ENCODE measurements around the gene ARPC4.
"Not testable (repeated sequence)": the region's sequence is repeated elsewhere in the genome, so short reads cannot be mapped to it uniquely, and the experiment has no call there.

Gene ARPC4

GRCh38 chr3:9771007-9771406 is 21.9 kb upstream of the ARPC4 start:
- H3K56ac ChIP-seq (ENCODE audit: low read length); H3K9ac ChIP-seq (ENCODE audit: low read length); H4K5ac ChIP-seq (ENCODE audit: low read length); H3K36me3 ChIP-seq (ENCODE audit: control insufficient read depth, insufficient read depth, low read length); H2BK15ac ChIP-seq (replicated peaks; ENCODE audit: low read depth); H3K18ac ChIP-seq (ENCODE audit: low read length); H3K4me3 ChIP-seq (ENCODE audit: low read length); DNase-seq; H4K8ac ChIP-seq (ENCODE audit: low read depth, low read length); H3K79me1 ChIP-seq (ENCODE audit: low read length); H3K4ac ChIP-seq (ENCODE audit: low read depth, low read length); H3K4me2 ChIP-seq (ENCODE audit: low read length); H2BK5ac ChIP-seq (ENCODE audit: low read length); H3K27me3 ChIP-seq (ENCODE audit: insufficient read depth, low read length, poor library complexity); H2AK5ac ChIP-seq (ENCODE audit: low read length); H2BK120ac ChIP-seq (ENCODE audit: low read depth, low read length); H3K79me2 ChIP-seq (ENCODE audit: control insufficient read depth, insufficient read depth, low read length); H3K27ac ChIP-seq (ENCODE audit: low read depth, low read length); H3K4me1 ChIP-seq (ENCODE audit: control insufficient read depth, low read depth, low read length); H3K23ac ChIP-seq (ENCODE audit: low read length): not testable (repeated sequence)
- WGBS (ENCODE audit: extremely low coverage, insufficient coverage, low lambda C conversion rate), result no CpG with 5 or more reads among the region's 2 CpGs

- H2AK5ac ChIP-seq (ENCODE audit: low read length), result no peak overlapping the region
- no peak overlapping the region for H3K27ac ChIP-seq (ENCODE audit: low read depth, low read length)
- H3K4me1 ChIP-seq (ENCODE audit: control insufficient read depth, low read depth, low read length), result no peaks in the 10 kb centered on the region
- no peak overlapping the region for H2BK120ac ChIP-seq (ENCODE audit: low read depth, low read length)
- H2BK15ac ChIP-seq (replicated peaks; ENCODE audit: low read depth), result no peak overlapping the region
- no peak overlapping the region for H3K4ac ChIP-seq (ENCODE audit: low read depth, low read length)
- H4K8ac ChIP-seq (ENCODE audit: low read depth, low read length), result no peak overlapping the region
- H3K9ac ChIP-seq (ENCODE audit: low read length), result no peak overlapping the region
- no peak overlapping the region for H3K4me3 ChIP-seq (ENCODE audit: low read length)
- no peak overlapping the region for H2BK5ac ChIP-seq (ENCODE audit: low read length)
- H4K5ac ChIP-seq (ENCODE audit: low read length), result no peak overlapping the region
- H3K79me2 ChIP-seq (ENCODE audit: control insufficient read depth, insufficient read depth, low read length), result no peaks in the 10 kb centered on the region
- H3K18ac ChIP-seq (ENCODE audit: low read length), result no peak overlapping the region
- H3K23ac ChIP-seq (ENCODE audit: low read length), result no peak overlapping the region
- no peak overlapping the region for H3K4me2 ChIP-seq (ENCODE audit: low read length)
- WGBS (ENCODE audit: extremely low coverage, insufficient coverage, low lambda C conversion rate), result no CpG with 5 or more reads among the region's 5 CpGs
- H3K79me1 ChIP-seq (ENCODE audit: low read length), result no peaks in the 10 kb centered on the region
- DNase-seq, result no peak
- H3K36me3 ChIP-seq (ENCODE audit: control insufficient read depth, insufficient read depth, low read length), result peaks cover 3% of the 10 kb centered on the region
- H3K56ac ChIP-seq (ENCODE audit: low read length), result no peak overlapping the region
- no peaks in the 10 kb centered on the region for H3K27me3 ChIP-seq (ENCODE audit: insufficient read depth, low read length, poor library complexity)
These were observed 15.8 kb upstream of the ARPC4 start for GRCh38 chr3:9776896-9777693.

- no peak overlapping the region for H3K27ac ChIP-seq (ENCODE audit: low read depth, low read length)
- H3K4me3 ChIP-seq (ENCODE audit: low read length), result no peak overlapping the region
- H3K4me2 ChIP-seq (ENCODE audit: low read length), result no peak overlapping the region
- no peak overlapping the region for H3K4ac ChIP-seq (ENCODE audit: low read depth, low read length)
- no peak for DNase-seq
- no peaks in the 10 kb centered on the region for H3K4me1 ChIP-seq (ENCODE audit: control insufficient read depth, low read depth, low read length)
- H2BK15ac ChIP-seq (replicated peaks; ENCODE audit: low read depth), result no peak overlapping the region
- H2BK120ac ChIP-seq (ENCODE audit: low read depth, low read length), result no peak overlapping the region
- no peak overlapping the region for H4K5ac ChIP-seq (ENCODE audit: low read length)
- no peaks in the 10 kb centered on the region for H3K27me3 ChIP-seq (ENCODE audit: insufficient read depth, low read length, poor library complexity)
- H3K18ac ChIP-seq (ENCODE audit: low read length), result no peak overlapping the region
- H3K23ac ChIP-seq (ENCODE audit: low read length), result no peak overlapping the region
- H3K79me2 ChIP-seq (ENCODE audit: control insufficient read depth, insufficient read depth, low read length), result no peaks in the 10 kb centered on the region
- H4K8ac ChIP-seq (ENCODE audit: low read depth, low read length), result no peak overlapping the region
- H2AK5ac ChIP-seq (ENCODE audit: low read length), result no peak overlapping the region
- no peak overlapping the region for H3K56ac ChIP-seq (ENCODE audit: low read length)
- no peaks in the 10 kb centered on the region for H3K79me1 ChIP-seq (ENCODE audit: low read length)
- no peak overlapping the region for H2BK5ac ChIP-seq (ENCODE audit: low read length)
- WGBS (ENCODE audit: extremely low coverage, insufficient coverage, low lambda C conversion rate), result no CpG with 5 or more reads among the region's 1 CpG
- no peak overlapping the region for H3K9ac ChIP-seq (ENCODE audit: low read length)
- H3K36me3 ChIP-seq (ENCODE audit: control insufficient read depth, insufficient read depth, low read length), result peaks cover 3% of the 10 kb centered on the region
These were observed 15.2 kb upstream of the ARPC4 start for GRCh38 chr3:9777694-9778021.

- no peak overlapping the region for H4K8ac ChIP-seq (ENCODE audit: low read depth, low read length)
- DNase-seq, result no peak
- WGBS (ENCODE audit: extremely low coverage, insufficient coverage, low lambda C conversion rate), result no CpG with 5 or more reads among the region's 5 CpGs
- H3K27me3 ChIP-seq (ENCODE audit: insufficient read depth, low read length, poor library complexity), result no peaks in the 10 kb centered on the region
- H3K4me2 ChIP-seq (ENCODE audit: low read length), result no peak overlapping the region
- peaks cover 3% of the 10 kb centered on the region for H3K36me3 ChIP-seq (ENCODE audit: control insufficient read depth, insufficient read depth, low read length)
- H3K4me1 ChIP-seq (ENCODE audit: control insufficient read depth, low read depth, low read length), result no peaks in the 10 kb centered on the region
- no peak overlapping the region for H4K5ac ChIP-seq (ENCODE audit: low read length)
- H3K56ac ChIP-seq (ENCODE audit: low read length), result no peak overlapping the region
- H2BK15ac ChIP-seq (replicated peaks; ENCODE audit: low read depth), result no peak overlapping the region
- no peak overlapping the region for H2BK5ac ChIP-seq (ENCODE audit: low read length)
- H3K9ac ChIP-seq (ENCODE audit: low read length), result no peak overlapping the region
- H3K4me3 ChIP-seq (ENCODE audit: low read length), result no peak overlapping the region
- no peak overlapping the region for H2BK120ac ChIP-seq (ENCODE audit: low read depth, low read length)
- H3K79me2 ChIP-seq (ENCODE audit: control insufficient read depth, insufficient read depth, low read length), result no peaks in the 10 kb centered on the region
- H3K23ac ChIP-seq (ENCODE audit: low read length), result no peak overlapping the region
- no peak overlapping the region for H3K27ac ChIP-seq (ENCODE audit: low read depth, low read length)
- H3K4ac ChIP-seq (ENCODE audit: low read depth, low read length), result no peak overlapping the region
- H2AK5ac ChIP-seq (ENCODE audit: low read length), result no peak overlapping the region
- H3K18ac ChIP-seq (ENCODE audit: low read length), result no peak overlapping the region
- H3K79me1 ChIP-seq (ENCODE audit: low read length), result no peaks in the 10 kb centered on the region
These were observed 14.5 kb upstream of the ARPC4 start for GRCh38 chr3:9778143-9779074.

DNA sequence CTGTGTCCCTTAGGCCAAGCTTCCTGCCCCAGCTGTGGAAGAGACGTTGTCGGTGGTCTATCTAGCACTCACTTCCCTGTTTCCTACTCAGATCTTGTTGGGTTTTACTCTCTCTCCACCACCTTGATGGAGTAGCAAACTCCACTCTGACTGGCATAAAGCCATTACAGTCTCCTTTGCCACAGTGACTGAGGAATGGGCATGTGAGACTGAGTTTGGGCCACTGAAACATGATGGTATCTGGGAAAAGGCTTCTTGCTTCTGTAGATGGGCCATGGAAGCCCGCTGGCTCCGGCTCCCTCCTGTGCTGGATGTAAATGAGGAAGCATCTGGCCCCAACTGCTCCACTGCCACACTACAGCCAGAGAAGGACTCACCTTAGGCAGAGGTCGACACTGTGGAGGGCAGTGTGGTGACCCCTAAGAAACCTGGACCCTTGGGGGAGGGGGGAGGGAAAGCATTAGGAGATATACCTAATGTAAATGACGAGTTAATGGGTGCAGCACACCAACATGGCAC is 13.7 kb upstream of the ARPC4 start:
- H2BK120ac ChIP-seq (ENCODE audit: low read depth, low read length), result no peak overlapping the region
- no peak overlapping the region for H3K23ac ChIP-seq (ENCODE audit: low read length)
- no peaks in the 10 kb centered on the region for H3K79me1 ChIP-seq (ENCODE audit: low read length)
- no peak overlapping the region for H2BK15ac ChIP-seq (replicated peaks; ENCODE audit: low read depth)
- no peaks in the 10 kb centered on the region for H3K79me2 ChIP-seq (ENCODE audit: control insufficient read depth, insufficient read depth, low read length)
- H3K4me2 ChIP-seq (ENCODE audit: low read length), result no peak overlapping the region
- H3K27ac ChIP-seq (ENCODE audit: low read depth, low read length), result no peak overlapping the region
- H3K4ac ChIP-seq (ENCODE audit: low read depth, low read length), result no peak overlapping the region
- H3K18ac ChIP-seq (ENCODE audit: low read length), result no peak overlapping the region
- no CpG with 5 or more reads among the region's 6 CpGs for WGBS (ENCODE audit: extremely low coverage, insufficient coverage, low lambda C conversion rate)
- H3K56ac ChIP-seq (ENCODE audit: low read length), result no peak overlapping the region
- H3K36me3 ChIP-seq (ENCODE audit: control insufficient read depth, insufficient read depth, low read length), result peaks cover 5% of the 10 kb centered on the region
- no peaks in the 10 kb centered on the region for H3K27me3 ChIP-seq (ENCODE audit: insufficient read depth, low read length, poor library complexity)
- H3K4me1 ChIP-seq (ENCODE audit: control insufficient read depth, low read depth, low read length), result no peaks in the 10 kb centered on the region
- no peak overlapping the region for H2AK5ac ChIP-seq (ENCODE audit: low read length)
- H4K8ac ChIP-seq (ENCODE audit: low read depth, low read length), result no peak overlapping the region
- H4K5ac ChIP-seq (ENCODE audit: low read length), result no peak overlapping the region
- no peak overlapping the region for H3K4me3 ChIP-seq (ENCODE audit: low read length)
- H3K9ac ChIP-seq (ENCODE audit: low read length), result no peak overlapping the region
- H2BK5ac ChIP-seq (ENCODE audit: low read length), result no peak overlapping the region
- DNase-seq, result no peak
